Endodermal cell (in vitro differentiated cells): Measurements from ENCODE around the gene RPS5. TPM values are rescaled to one million over a fixed set of nuclear protein-coding genes. Genes with fewer than 3 reads are reported as not detected.
"Not testable (repeated sequence)": the region's sequence is repeated elsewhere in the genome, so short reads cannot be mapped to it uniquely, and the experiment has no call there.

Source experiments
- DNase-seq: peaks from one replicate; pipeline ENCODE4 v3.0.0-alpha.2; 2017
- H3K27ac ChIP-seq: 2 replicates; pipeline ENCODE4 v1.5.1; 2013; ENCODE audit warnings: mild to moderate bottlenecking, low read depth, low read length, moderate library complexity
- H3K27me3 ChIP-seq: 2 replicates; pipeline ENCODE4 v1.6.1; 2013; ENCODE audit warnings: mild to moderate bottlenecking, low read length, moderate library complexity; ENCODE audit not compliant: insufficient read depth, control insufficient read depth, poor library complexity, severe bottlenecking
- H3K36me3 ChIP-seq: 2 replicates; pipeline ENCODE4 v1.7.0; 2013; ENCODE audit warnings: mild to moderate bottlenecking, low read length, moderate library complexity; ENCODE audit not compliant: control insufficient read depth, insufficient read depth
- H3K4me1 ChIP-seq: one replicate; pipeline ENCODE4 v1.7.0; 2013; ENCODE audit warnings: low read length; ENCODE audit not compliant: control insufficient read depth, insufficient read depth
- H3K4me3 ChIP-seq: 2 replicates; pipeline ENCODE4 v1.5.1; 2013; ENCODE audit warnings: mild to moderate bottlenecking, low read length, moderate library complexity
- H3K9ac ChIP-seq: 2 replicates; pipeline ENCODE4 v1.6.1; 2013; ENCODE audit warnings: mild to moderate bottlenecking, low read length, moderate library complexity; ENCODE audit not compliant: poor library complexity, severe bottlenecking; ENCODE audit errors: extremely low read depth
- H3K9me3 ChIP-seq: 2 replicates; pipeline ENCODE4 v1.6.1; 2013; ENCODE audit warnings: mild to moderate bottlenecking, low read length, moderate library complexity; ENCODE audit not compliant: control insufficient read depth
- H3K27ac Mint-ChIP-seq: 2 replicates; pipeline ENCODE4 v1.8.0; 2020; ENCODE audit warnings: mixed read lengths
- H3K27me3 Mint-ChIP-seq: 2 replicates; pipeline ENCODE4 v1.8.0; 2021; ENCODE audit warnings: mild to moderate bottlenecking, mixed read lengths; ENCODE audit not compliant: insufficient read depth
- H3K36me3 Mint-ChIP-seq: 2 replicates; pipeline ENCODE4 v1.8.0; 2020; ENCODE audit warnings: low read depth, mixed read lengths
- H3K4me1 Mint-ChIP-seq: 2 replicates; pipeline ENCODE4 v1.8.0; 2020; ENCODE audit warnings: mixed read lengths
- H3K4me3 Mint-ChIP-seq: 2 replicates; pipeline ENCODE4 v1.8.0; 2020; ENCODE audit warnings: mild to moderate bottlenecking, moderate library complexity, mixed read lengths
- H3K9me3 Mint-ChIP-seq: 2 replicates; pipeline ENCODE4 v1.8.0; 2020; ENCODE audit warnings: mild to moderate bottlenecking, mixed read lengths
- CTCF ChIP-seq: fragments of 200-600 bp; sonication (generic); conservative IDR thresholded peaks from 2 replicates; pipeline ENCODE4 v1.5.0; 2021; ENCODE audit warnings: antibody characterized with exemption, mild to moderate bottlenecking
- WGBS, 2 experiments: methylation state at CpG; one replicate each; pipeline versions ENCODE4 v1.1.5 to v1.1.7; 2013; ENCODE audit warnings: missing lambda C conversion rate in 2 of 2, mixed read lengths in 1 of 2; ENCODE audit not compliant: insufficient coverage in 1 of 2, insufficient read length in 1 of 2; 5-methylcytosine and 5-hydroxymethylcytosine counted together
- total RNA-seq, 2 donors: library from RNA; stranded (reverse); fragmentation: NEBNext Ultra II Directional in 1 of 2; extraction: Animal tissue kit (Norgen Biotek cat#: 25700) in 1 of 2; gene quantifications; 2 replicates in 1 of 2; 3 replicates in 1 of 2; pipeline ENCODE4 v1.2.1, GENCODE V29; 2021

RPS5 gene
- total RNA-seq, 2 donors from 2014 or later: 896 to 1,039 TPM

- Mint-ChIP-seq H3K27me3 (no peaks in the 10 kb centered on the region), H3K27ac (no peak overlapping the region), H3K9me3 (no peaks in the 10 kb centered on the region), H3K36me3 (peaks cover 4% of the 10 kb centered on the region), H3K4me1 (no peaks in the 10 kb centered on the region), H3K4me3 (no peak overlapping the region)
- TF ChIP-seq CTCF: peak; percentile 73
- no peak overlapping the region for H3K4me3 ChIP-seq
- WGBS, 2 experiments: 84 to 89% methylated on average over 15 of the region's 15 CpGs
- no peaks in the 10 kb centered on the region for H3K4me1 ChIP-seq
- DNase-seq: peak; percentile 69
- H3K9ac ChIP-seq: no peak overlapping the region
- H3K27me3 ChIP-seq: no peaks in the 10 kb centered on the region
- no peaks in the 10 kb centered on the region for H3K9me3 ChIP-seq
- H3K27ac ChIP-seq: no peak overlapping the region
- no peaks in the 10 kb centered on the region for H3K36me3 ChIP-seq
These were observed 14.5 kb upstream of the RPS5 start for GRCh38 chr19:58372311-58373133.

DNA sequence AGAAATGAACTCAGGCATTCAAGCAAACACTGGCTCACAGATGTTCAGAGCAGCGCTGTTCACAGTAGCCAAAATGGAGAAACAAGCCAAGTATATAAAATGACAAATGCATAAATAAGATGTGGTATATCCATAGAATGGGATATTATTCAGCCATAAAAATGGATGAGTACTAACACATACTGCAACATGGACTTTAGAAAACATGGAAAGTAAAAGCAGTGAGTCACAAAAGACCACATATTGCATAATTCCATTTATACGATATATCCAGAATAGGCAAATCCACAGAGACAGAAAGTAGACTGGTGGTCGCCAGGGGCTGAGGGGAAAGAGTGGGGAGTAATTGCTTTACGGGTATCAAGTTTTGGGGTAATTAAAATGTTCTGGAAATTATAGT lies 12.9 kb upstream of the RPS5 start:
- Histone ChIP-seq H3K36me3 (no peaks in the 10 kb centered on the region), H3K4me1 (no peaks in the 10 kb centered on the region), H3K27ac (no peak overlapping the region), H3K9me3 (no peaks in the 10 kb centered on the region), H3K27me3 (no peaks in the 10 kb centered on the region), H3K9ac (no peak overlapping the region), H3K4me3 (no peak overlapping the region)
- peaks cover 4% of the 10 kb centered on the region for H3K36me3 Mint-ChIP-seq
- no peak overlapping the region for H3K27ac Mint-ChIP-seq
- 89 to 97% methylated on average over 3 to 4 of the region's 4 CpGs for WGBS, 2 experiments
- no peaks in the 10 kb centered on the region for H3K4me1 Mint-ChIP-seq
- TF ChIP-seq CTCF: no peak
- no peak for DNase-seq
- no peak overlapping the region for H3K4me3 Mint-ChIP-seq
- H3K9me3 Mint-ChIP-seq: no peaks in the 10 kb centered on the region
- no peaks in the 10 kb centered on the region for H3K27me3 Mint-ChIP-seq

GRCh38 chr19:58376724-58377123 lies 10.3 kb upstream of the RPS5 start:
- H3K36me3 Mint-ChIP-seq, H3K27me3 Mint-ChIP-seq, H3K4me1 ChIP-seq, H3K9me3 ChIP-seq, H3K27ac Mint-ChIP-seq, H3K4me1 Mint-ChIP-seq, H3K9ac ChIP-seq, H3K4me3 Mint-ChIP-seq, H3K27me3 ChIP-seq, H3K27ac ChIP-seq, DNase-seq, H3K4me3 ChIP-seq, H3K36me3 ChIP-seq, H3K9me3 Mint-ChIP-seq: not testable (repeated sequence)
- whole genome bisulfite sequencing, 2 experiments: 92 to 100% methylated on average over 4 to 7 of the region's 7 CpGs
